HEK293T (cell line): ENCODE measurements around the gene NOXA1.

Source experiments
- BHLHE40 ChIP-seq: fragments of 450-650 bp; IDR thresholded peaks from 2 replicates; pipeline ENCODE4 v1.6.1; 2016; ENCODE audit warnings: mild to moderate bottlenecking, moderate library complexity, borderline replicate concordance
- ELF4 ChIP-seq: fragments of 450-650 bp; IDR thresholded peaks from 2 replicates; pipeline ENCODE4 v1.6.1; 2017; ENCODE audit warnings: antibody characterized with exemption
- FOXA1 ChIP-seq: fragments of 450-650 bp; IDR thresholded peaks from 2 replicates; pipeline ENCODE4 v1.6.1; 2016; ENCODE audit warnings: mild to moderate bottlenecking
- FOXK2 ChIP-seq: fragments of 450-650 bp; IDR thresholded peaks from 2 replicates; pipeline ENCODE4 v1.6.1; 2016; ENCODE audit warnings: mild to moderate bottlenecking
- HDGF ChIP-seq: fragments of 450-650 bp; IDR thresholded peaks from 2 replicates; pipeline ENCODE4 v1.6.1; 2017; ENCODE audit warnings: antibody characterized with exemption, borderline replicate concordance
- L3MBTL2 ChIP-seq: fragments of 450-650 bp; conservative IDR thresholded peaks from 2 replicates; pipeline ENCODE4 v1.6.1; 2016; ENCODE audit warnings: mild to moderate bottlenecking
- SP1 ChIP-seq: fragments of 450-650 bp; IDR thresholded peaks from 2 replicates; pipeline ENCODE4 v1.6.1; 2017
- TARDBP ChIP-seq: fragments of 450-650 bp; IDR thresholded peaks from 2 replicates; pipeline ENCODE4 v1.6.1; 2016
- TF ChIP-seq, protein P1 (sequence below): fragments of 450-650 bp; IDR thresholded peaks from 2 replicates; pipeline ENCODE4 v1.6.1; 2016

DNA sequence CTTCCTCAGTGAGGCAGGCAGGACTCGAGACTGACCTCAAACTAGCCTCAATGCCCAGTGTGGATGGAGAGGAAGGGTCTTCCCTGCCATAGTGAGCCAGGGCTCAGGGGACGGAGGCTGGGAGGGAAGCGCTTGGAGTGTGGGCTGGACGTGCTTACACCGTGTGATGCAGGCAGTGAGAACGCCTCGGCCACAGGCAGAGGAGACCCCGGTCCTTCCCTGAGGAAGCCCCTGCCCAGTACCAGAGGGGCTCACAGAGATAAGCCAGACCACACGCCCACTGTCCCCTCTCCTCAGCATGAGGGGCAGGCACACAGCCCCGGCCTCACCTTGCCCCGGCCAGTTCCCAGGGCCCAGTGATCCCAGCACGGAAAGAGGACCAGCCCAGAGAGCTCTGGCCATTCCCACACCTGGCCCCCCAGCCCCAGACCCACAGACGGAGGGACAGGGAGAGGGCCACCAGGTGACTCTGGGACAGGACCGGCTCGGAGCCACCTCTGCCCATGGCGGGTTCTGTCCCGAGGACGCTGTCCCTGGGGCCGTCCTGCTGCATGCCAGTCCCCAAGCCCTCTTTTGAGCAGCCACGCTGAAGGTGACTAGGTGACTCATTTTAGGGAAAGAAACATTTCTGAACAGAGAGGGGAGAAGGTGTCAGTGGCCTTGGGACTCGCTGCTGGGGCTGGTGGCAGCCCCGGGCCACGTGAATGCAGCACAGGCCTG lies 42.0 kb downstream of the NOXA1 start:
- TF ChIP-seq FOXK2 (no peak), L3MBTL2 (no peak), ELF4 (no peak), HDGF (no peak), TARDBP (no peak), SP1 (no peak), BHLHE40 (no peak), FOXA1 (no peak)
- TF ChIP-seq, protein P1, sequence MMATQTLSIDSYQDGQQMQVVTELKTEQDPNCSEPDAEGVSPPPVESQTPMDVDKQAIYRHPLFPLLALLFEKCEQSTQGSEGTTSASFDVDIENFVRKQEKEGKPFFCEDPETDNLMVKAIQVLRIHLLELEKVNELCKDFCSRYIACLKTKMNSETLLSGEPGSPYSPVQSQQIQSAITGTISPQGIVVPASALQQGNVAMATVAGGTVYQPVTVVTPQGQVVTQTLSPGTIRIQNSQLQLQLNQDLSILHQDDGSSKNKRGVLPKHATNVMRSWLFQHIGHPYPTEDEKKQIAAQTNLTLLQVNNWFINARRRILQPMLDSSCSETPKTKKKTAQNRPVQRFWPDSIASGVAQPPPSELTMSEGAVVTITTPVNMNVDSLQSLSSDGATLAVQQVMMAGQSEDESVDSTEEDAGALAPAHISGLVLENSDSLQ, result no peak
